HepG2 (cell line): ENCODE measurements around the gene POU2F2. TPM values are rescaled to one million over a fixed set of nuclear protein-coding genes. Genes with fewer than 3 reads are reported as not detected.
A peak's percentile ranks its signal among the peaks of the same experiment; 100 is the strongest.

Experiments
- ASH2L ChIP-seq: fragments of 300-600, 200-600 bp; sonication (generic); IDR thresholded peaks from 2 replicates; pipeline ENCODE4 v1.7.0; 2017; ENCODE audit warnings: low read depth, mild to moderate bottlenecking, moderate library complexity, mixed read lengths, low read length; ENCODE audit not compliant: insufficient read length
- ATF1 ChIP-seq: IDR thresholded peaks from 2 replicates; pipeline ENCODE4 v1.6.1; 2016; ENCODE audit warnings: mild to moderate bottlenecking, control low read depth
- CCDC6 ChIP-seq: sonication (generic); formaldehyde crosslinking; IDR thresholded peaks from 2 replicates; pipeline ENCODE4 v1.8.1; 2022; ENCODE audit warnings: mild to moderate bottlenecking, missing genetic modification reagents, moderate library complexity
- HOXA3 ChIP-seq: sonication (generic); formaldehyde crosslinking; IDR thresholded peaks from 2 replicates; pipeline ENCODE4 v1.5.0; 2020; ENCODE audit warnings: missing genetic modification reagents
- NFKBIZ ChIP-seq: IDR thresholded peaks from 2 replicates; pipeline ENCODE4 v1.6.1; 2018; ENCODE audit warnings: missing genetic modification reagents, missing compliant biosample characterization
- POLR2AphosphoS5 ChIP-seq: IDR thresholded peaks from 2 replicates; pipeline ENCODE4 v1.6.1; 2012; ENCODE audit warnings: low read depth, low read length
- REST ChIP-seq, 2 experiments: IDR thresholded peaks; 2 replicates each; pipeline ENCODE4 v1.6.1; 2011 to 2012; ENCODE audit warnings: low read length in 2 of 2, borderline replicate concordance in 1 of 2, low read depth in 1 of 2, mild to moderate bottlenecking in 1 of 2, moderate library complexity in 1 of 2
- SNAPC2 ChIP-seq: sonication (generic); formaldehyde crosslinking; IDR thresholded peaks from 2 replicates; pipeline ENCODE4 v1.8.1; 2022; ENCODE audit warnings: mild to moderate bottlenecking, missing genetic modification reagents
- TFDP1 ChIP-seq: IDR thresholded peaks from 2 replicates; pipeline ENCODE4 v1.6.1; 2016; ENCODE audit warnings: missing compliant biosample characterization, missing genetic modification reagents, borderline replicate concordance
- ZNF414 ChIP-seq: sonication (generic); formaldehyde crosslinking; IDR thresholded peaks from 2 replicates; pipeline ENCODE4 v1.5.0; 2020; ENCODE audit warnings: missing genetic modification reagents
- ZNF556 ChIP-seq: sonication (generic); formaldehyde crosslinking; IDR thresholded peaks from 2 replicates; pipeline ENCODE4 v1.4.0; 2020; ENCODE audit warnings: mild to moderate bottlenecking, missing genetic modification reagents, borderline replicate concordance
- ZNF772 ChIP-seq: sonication (generic); formaldehyde crosslinking; IDR thresholded peaks from 2 replicates; pipeline ENCODE4 v1.5.0; 2020; ENCODE audit warnings: mild to moderate bottlenecking, missing genetic modification reagents
- polyA plus RNA-seq, 8 experiments: library from polyadenylated mRNA; depleted of rRNA in 3 of 8; stranded (reverse) in 7 of 8; unstranded in 1 of 8; fragments of >200 nt; fragmentation: Illumina TruSeq in 4 of 8; extraction: Trizol in 4 of 8; gene quantifications; 2 replicates each; pipeline versions ENCODE4 v1.2.1 to v1.2.3, GENCODE V29; 2011 to 2016; ENCODE audit warnings: low read depth in 4 of 8, missing spikeins in 1 of 8, mixed read lengths in 1 of 8; ENCODE audit not compliant: insufficient read depth in 1 of 8
- total RNA-seq, 5 experiments: library from RNA; depleted of rRNA; stranded (reverse); fragments of >200 nt; fragmentation: Illumina TruSeq; extraction: Trizol; gene quantifications; 2 replicates each; pipeline ENCODE4 v1.2.3, GENCODE V29; 2016; ENCODE audit warnings: low read depth in 1 of 5
- TF ChIP-seq, protein P1 (sequence below): sonication (generic); formaldehyde crosslinking; IDR thresholded peaks from 2 replicates; pipeline ENCODE4 v1.5.1; 2020; ENCODE audit warnings: missing genetic modification reagents, mild to moderate bottlenecking, borderline replicate concordance
- TF ChIP-seq, protein P2 (sequence below): sonication (generic); formaldehyde crosslinking; IDR thresholded peaks from 2 replicates; pipeline ENCODE4 v1.4.0; 2020; ENCODE audit warnings: mild to moderate bottlenecking, missing genetic modification reagents

Gene POU2F2
- total and polyA plus RNA-seq, 2 of the 13 experiments (the other 11 are each of a cell fraction or from before 2014, with no cell fraction given) = 0.09 to 0.17 TPM

- TF ChIP-seq, protein P1, sequence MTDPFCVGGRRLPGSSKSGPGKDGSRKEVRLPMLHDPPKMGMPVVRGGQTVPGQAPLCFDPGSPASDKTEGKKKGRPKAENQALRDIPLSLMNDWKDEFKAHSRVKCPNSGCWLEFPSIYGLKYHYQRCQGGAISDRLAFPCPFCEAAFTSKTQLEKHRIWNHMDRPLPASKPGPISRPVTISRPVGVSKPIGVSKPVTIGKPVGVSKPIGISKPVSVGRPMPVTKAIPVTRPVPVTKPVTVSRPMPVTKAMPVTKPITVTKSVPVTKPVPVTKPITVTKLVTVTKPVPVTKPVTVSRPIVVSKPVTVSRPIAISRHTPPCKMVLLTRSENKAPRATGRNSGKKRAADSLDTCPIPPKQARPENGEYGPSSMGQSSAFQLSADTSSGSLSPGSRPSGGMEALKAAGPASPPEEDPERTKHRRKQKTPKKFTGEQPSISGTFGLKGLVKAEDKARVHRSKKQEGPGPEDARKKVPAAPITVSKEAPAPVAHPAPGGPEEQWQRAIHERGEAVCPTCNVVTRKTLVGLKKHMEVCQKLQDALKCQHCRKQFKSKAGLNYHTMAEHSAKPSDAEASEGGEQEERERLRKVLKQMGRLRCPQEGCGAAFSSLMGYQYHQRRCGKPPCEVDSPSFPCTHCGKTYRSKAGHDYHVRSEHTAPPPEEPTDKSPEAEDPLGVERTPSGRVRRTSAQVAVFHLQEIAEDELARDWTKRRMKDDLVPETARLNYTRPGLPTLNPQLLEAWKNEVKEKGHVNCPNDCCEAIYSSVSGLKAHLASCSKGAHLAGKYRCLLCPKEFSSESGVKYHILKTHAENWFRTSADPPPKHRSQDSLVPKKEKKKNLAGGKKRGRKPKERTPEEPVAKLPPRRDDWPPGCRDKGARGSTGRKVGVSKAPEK (CRISPR knock-in tag) = no peak
- TF ChIP-seq TFDP1 (CRISPR knock-in tag) (peak; percentile 43; the same call in 1 of the 2 replicates), ZNF772 (CRISPR knock-in tag) (no peak), CCDC6 (CRISPR knock-in tag) (peak; percentile 32; the same call in 1 of the 2 replicates), ASH2L (peak; percentile 61), POLR2AphosphoS5 (peak; percentile 94), HOXA3 (peak; percentile 90), REST (IDR thresholded peaks at IDR 0.05; ENCODE audit: borderline replicate concordance in 1 of 2, low read depth in 1 of 2, low read length in 2 of 2) (0 out of 4 replicates have a peak, but pooled peaks of 1 of the 2 experiments have one; percentile 25), ATF1 (CRISPR knock-in tag) (peak; percentile 87), NFKBIZ (no peak), ZNF414 (CRISPR knock-in tag) (no peak), ZNF556 (CRISPR knock-in tag) (no peak), SNAPC2 (CRISPR knock-in tag) (0 out of 2 replicates have a peak, but pooled peaks have one; percentile 34)
- TF ChIP-seq, protein P2, sequence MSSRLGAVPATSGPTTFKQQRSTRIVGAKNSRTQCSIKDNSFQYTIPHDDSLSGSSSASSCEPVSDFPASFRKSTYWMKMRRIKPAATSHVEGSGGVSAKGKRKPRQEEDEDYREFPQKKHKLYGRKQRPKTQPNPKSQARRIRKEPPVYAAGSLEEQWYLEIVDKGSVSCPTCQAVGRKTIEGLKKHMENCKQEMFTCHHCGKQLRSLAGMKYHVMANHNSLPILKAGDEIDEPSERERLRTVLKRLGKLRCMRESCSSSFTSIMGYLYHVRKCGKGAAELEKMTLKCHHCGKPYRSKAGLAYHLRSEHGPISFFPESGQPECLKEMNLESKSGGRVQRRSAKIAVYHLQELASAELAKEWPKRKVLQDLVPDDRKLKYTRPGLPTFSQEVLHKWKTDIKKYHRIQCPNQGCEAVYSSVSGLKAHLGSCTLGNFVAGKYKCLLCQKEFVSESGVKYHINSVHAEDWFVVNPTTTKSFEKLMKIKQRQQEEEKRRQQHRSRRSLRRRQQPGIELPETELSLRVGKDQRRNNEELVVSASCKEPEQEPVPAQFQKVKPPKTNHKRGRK (CRISPR knock-in tag) = no peak
Observed at GRCh38 chr19:42075616-42076379, 56.4 kb downstream of the POU2F2 start, which contains the start of gene ZNF574 (continued).
